Mesothelial cell of epicardium (in vitro differentiated cells): Measurements from ENCODE around the gene ZNF555. TPM values are rescaled to one million over a fixed set of nuclear protein-coding genes. Genes with fewer than 3 reads are reported as not detected.
"Not testable (repeated sequence)": the region's sequence is repeated elsewhere in the genome, so short reads cannot be mapped to it uniquely, and the experiment has no call there.

Experiments used
- DNase-seq, 2 experiments: peaks; one replicate each; pipeline ENCODE4 v3.0.0; 2021; ENCODE audit warnings: low spot score in 2 of 2; ENCODE audit not compliant: unreplicated experiment in 2 of 2
- H3K27ac Mint-ChIP-seq: 2 replicates; pipeline ENCODE4 v1.8.0; 2021; ENCODE audit warnings: mixed read lengths
- H3K27me3 Mint-ChIP-seq: 2 replicates; pipeline ENCODE4 v1.8.0; 2021; ENCODE audit warnings: low read depth, mixed read lengths
- H3K36me3 Mint-ChIP-seq: 2 replicates; pipeline ENCODE4 v1.8.0; 2021; ENCODE audit warnings: mixed read lengths
- H3K4me1 Mint-ChIP-seq: 2 replicates; pipeline ENCODE4 v1.8.0; 2021; ENCODE audit warnings: mixed read lengths
- H3K4me3 Mint-ChIP-seq: 2 replicates; pipeline ENCODE4 v1.8.0; 2021; ENCODE audit warnings: mild to moderate bottlenecking, moderate library complexity, mixed read lengths
- H3K9me3 Mint-ChIP-seq: 2 replicates; pipeline ENCODE4 v1.8.0; 2021; ENCODE audit warnings: mixed read lengths
- total RNA-seq: library from RNA; stranded (reverse); gene quantifications from 3 replicates; pipeline ENCODE4 v1.2.1, GENCODE V29; 2021
- TF ChIP-seq, protein P1 (sequence below): fragments of 200-600 bp; sonication (generic); IDR thresholded peaks from one replicate; pipeline ENCODE4 v1.5.0; 2021; ENCODE audit warnings: antibody characterized with exemption; ENCODE audit not compliant: unreplicated experiment

The ZNF555 gene
- total RNA-seq, 1 donor from 2014 or later = 10.6 TPM

DNA sequence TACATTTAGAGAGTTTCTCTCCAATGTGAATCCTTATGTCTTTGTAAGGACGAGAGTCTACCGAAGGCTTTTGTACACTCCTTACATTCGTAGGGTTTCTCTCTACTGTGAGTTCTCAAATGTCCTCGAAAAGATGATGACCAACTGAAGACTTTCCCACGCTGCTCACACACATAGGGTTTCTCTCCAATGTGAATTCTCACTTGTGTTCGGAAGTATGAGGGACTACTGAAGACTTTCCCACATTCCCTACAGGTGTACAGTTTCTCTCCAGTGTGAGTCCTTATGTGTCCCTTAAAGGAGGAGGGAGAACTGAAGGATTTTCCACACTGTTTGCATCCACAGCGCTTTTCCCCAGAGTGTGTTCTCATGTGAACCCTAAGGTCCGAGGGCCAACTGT, 55.4 kb downstream of the ZNF555 start:
- Mint-ChIP-seq H3K36me3 (no peaks in the 10 kb centered on the region), H3K4me3 (no peak overlapping the region), H3K4me1 (peaks cover 6% of the 10 kb centered on the region), H3K9me3 (peaks cover 16% of the 10 kb centered on the region), H3K27ac (no peak overlapping the region), H3K27me3 (no peaks in the 10 kb centered on the region)
- TF ChIP-seq, protein P1, sequence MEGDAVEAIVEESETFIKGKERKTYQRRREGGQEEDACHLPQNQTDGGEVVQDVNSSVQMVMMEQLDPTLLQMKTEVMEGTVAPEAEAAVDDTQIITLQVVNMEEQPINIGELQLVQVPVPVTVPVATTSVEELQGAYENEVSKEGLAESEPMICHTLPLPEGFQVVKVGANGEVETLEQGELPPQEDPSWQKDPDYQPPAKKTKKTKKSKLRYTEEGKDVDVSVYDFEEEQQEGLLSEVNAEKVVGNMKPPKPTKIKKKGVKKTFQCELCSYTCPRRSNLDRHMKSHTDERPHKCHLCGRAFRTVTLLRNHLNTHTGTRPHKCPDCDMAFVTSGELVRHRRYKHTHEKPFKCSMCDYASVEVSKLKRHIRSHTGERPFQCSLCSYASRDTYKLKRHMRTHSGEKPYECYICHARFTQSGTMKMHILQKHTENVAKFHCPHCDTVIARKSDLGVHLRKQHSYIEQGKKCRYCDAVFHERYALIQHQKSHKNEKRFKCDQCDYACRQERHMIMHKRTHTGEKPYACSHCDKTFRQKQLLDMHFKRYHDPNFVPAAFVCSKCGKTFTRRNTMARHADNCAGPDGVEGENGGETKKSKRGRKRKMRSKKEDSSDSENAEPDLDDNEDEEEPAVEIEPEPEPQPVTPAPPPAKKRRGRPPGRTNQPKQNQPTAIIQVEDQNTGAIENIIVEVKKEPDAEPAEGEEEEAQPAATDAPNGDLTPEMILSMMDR = no peak
- no peak for DNase-seq

- TF ChIP-seq, protein P1 = no peak
- peaks cover 13% of the 10 kb centered on the region for H3K9me3 Mint-ChIP-seq
- DNase-seq = peak; percentile 96 to 98
- H3K36me3 Mint-ChIP-seq = no peaks in the 10 kb centered on the region
- no peaks in the 10 kb centered on the region for H3K27me3 Mint-ChIP-seq
- peak within 1 kb of the TSS; percentile 97 for H3K27ac Mint-ChIP-seq
- peaks cover 8% of the 10 kb centered on the region for H3K4me1 Mint-ChIP-seq
- H3K4me3 Mint-ChIP-seq = peak within 1 kb of the TSS; percentile 98
Observed at GRCh38 chr19:2900296-2901252, 59.3 kb downstream of the ZNF555 start, which contains the start of gene ZNF57. Gene ZNF57, plus strand, starts transcription at chr19:2900928. Its CDS starts 118 bp downstream, at chr19:2901046.

DNA sequence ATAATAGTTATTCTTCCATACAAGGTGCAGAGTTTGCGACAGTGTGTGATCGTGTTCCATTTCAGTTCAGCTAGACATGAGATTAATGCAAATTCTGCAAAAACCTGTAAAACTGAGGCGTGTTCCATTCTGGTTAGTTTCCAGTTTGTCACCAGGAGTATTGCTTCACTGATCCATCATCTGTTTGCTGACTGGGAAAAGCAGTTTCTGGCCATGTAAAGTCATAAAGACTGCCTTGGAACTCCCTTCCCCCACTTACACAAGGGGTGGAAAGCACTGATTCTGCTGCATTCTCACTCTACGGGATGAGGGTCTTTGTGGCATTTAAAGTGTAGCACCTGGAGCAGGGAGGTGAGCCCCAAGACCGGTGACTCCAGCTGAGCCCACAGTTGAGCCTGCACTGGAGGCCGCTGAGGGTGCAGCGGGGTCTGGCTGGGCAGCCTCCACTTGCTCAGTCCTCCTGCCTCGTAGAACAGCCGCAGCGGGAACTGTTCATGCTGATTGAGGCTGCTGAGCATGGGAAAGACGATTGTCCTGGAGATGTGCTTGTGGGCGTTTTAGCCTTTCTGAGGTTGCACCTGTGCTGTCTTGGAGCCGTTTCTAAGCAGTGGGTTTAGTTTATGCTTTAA, 61.4 kb downstream of the ZNF555 start:
- Mint-ChIP-seq H3K4me3 (no peak overlapping the region), H3K27ac (no peak overlapping the region), H3K4me1 (peaks cover 8% of the 10 kb centered on the region), H3K9me3 (peaks cover 1% of the 10 kb centered on the region), H3K27me3 (no peaks in the 10 kb centered on the region), H3K36me3 (peaks cover 2% of the 10 kb centered on the region)
- DNase-seq = no peak
- TF ChIP-seq, protein P1 = no peak

- H3K27ac Mint-ChIP-seq, H3K4me3 Mint-ChIP-seq, H3K27me3 Mint-ChIP-seq, H3K4me1 Mint-ChIP-seq, H3K36me3 Mint-ChIP-seq, H3K9me3 Mint-ChIP-seq, DNase-seq: not testable (repeated sequence)
Observed at GRCh38 chr19:2903326-2903725, 62.1 kb downstream of the ZNF555 start.

- no peak overlapping the region for H3K4me3 Mint-ChIP-seq
- DNase-seq = no peak
Observed at GRCh38 chr19:2905918-2906519, 64.7 kb downstream of the ZNF555 start.

More at GRCh38 chr19:2905918-2906519, 64.7 kb downstream of the ZNF555 start:
- Mint-ChIP-seq H3K4me1 (peaks cover 8% of the 10 kb centered on the region), H3K36me3 (peaks cover 10% of the 10 kb centered on the region), H3K27ac (no peak overlapping the region), H3K27me3 (no peaks in the 10 kb centered on the region), H3K9me3 (peaks cover 9% of the 10 kb centered on the region)
- TF ChIP-seq, protein P1 = no peak
